IMR-90 (cell line): Measurements from ENCODE around the gene NDUFAF5. TPM values are rescaled to one million over a fixed set of nuclear protein-coding genes. Genes with fewer than 3 reads are reported as not detected.

ENCODE experiments used
- ATAC-seq: fragments of 200-7000 bp; cut with Tn5 transposase; 2 replicates; pipeline ENCODE4 v1.9.1; 2020; ENCODE audit warnings: low read depth, mild to moderate bottlenecking, moderate library complexity
- BruUV-seq: library from RNA; stranded (reverse); fragments of 400-500 nt; replicated peaks from 2 replicates; lab custom pipeline; 2021; lab: Mats Ljungman, UMichigan
- CTCF ChIA-PET: fragments of 300-600 bp; formaldehyde crosslinking; extraction: SDS; loops from one replicate; lab custom pipeline; 2021; ENCODE audit warnings: antibody characterized with exemption; lab: Yijun Ruan, JAX
- POLR2A ChIA-PET: fragments of 300-600 bp; sonication (Branson Sonifier 250); formaldehyde crosslinking; loops from one replicate; lab custom pipeline; 2022; ENCODE audit warnings: antibody characterized with exemption; ENCODE audit not compliant: unreplicated experiment; lab: Charles Lee
- DNase-seq: peaks from one replicate; pipeline ENCODE4 v3.0.0; 2013
- H2AFZ ChIP-seq: replicated peaks from 2 replicates; pipeline ENCODE3; 2013; ENCODE audit warnings: low read length, mild to moderate bottlenecking; ENCODE audit not compliant: poor library complexity
- H2AK5ac ChIP-seq: 2 replicates; pipeline ENCODE4 v1.6.1; 2013; ENCODE audit warnings: low read depth, low read length, inconsistent platforms
- H2AK9ac ChIP-seq: replicated peaks from 2 replicates; pipeline ENCODE3; 2013; ENCODE audit warnings: mild to moderate bottlenecking, low read depth, low read length, moderate library complexity; ENCODE audit not compliant: poor library complexity
- H2BK120ac ChIP-seq: 2 replicates; pipeline ENCODE4 v1.6.1; 2013; ENCODE audit warnings: low read depth, low read length, inconsistent platforms
- H2BK15ac ChIP-seq: 3 replicates; pipeline ENCODE4 v1.6.1; 2013; ENCODE audit warnings: low read depth, low read length, inconsistent platforms
- H2BK20ac ChIP-seq: 2 replicates; pipeline ENCODE4 v1.6.1; 2013; ENCODE audit warnings: low read depth, mild to moderate bottlenecking, inconsistent platforms, low read length, moderate library complexity
- H2BK5ac ChIP-seq: 2 replicates; pipeline ENCODE4 v1.6.1; 2013; ENCODE audit warnings: mild to moderate bottlenecking, low read depth, low read length, inconsistent platforms; ENCODE audit not compliant: poor library complexity, severe bottlenecking
- H3K14ac ChIP-seq: replicated peaks from 2 replicates; pipeline ENCODE4 v1.6.1; 2013; ENCODE audit warnings: low read depth, low read length, inconsistent platforms
- H3K18ac ChIP-seq: 2 replicates; pipeline ENCODE4 v1.6.1; 2013; ENCODE audit warnings: low read depth, low read length, control low read depth
- H3K23ac ChIP-seq: 2 replicates; pipeline ENCODE4 v1.6.1; 2013; ENCODE audit warnings: low read depth, low read length, inconsistent platforms
- H3K27ac ChIP-seq: 2 replicates; pipeline ENCODE4 v1.5.1; 2013; ENCODE audit warnings: mild to moderate bottlenecking, control low read depth, low read length; ENCODE audit not compliant: insufficient read depth
- H3K27me3 ChIP-seq: 2 replicates; pipeline ENCODE4 v1.6.1; 2013; ENCODE audit warnings: low read length; ENCODE audit not compliant: control insufficient read depth, insufficient read depth
- H3K36me3 ChIP-seq: 2 replicates; pipeline ENCODE4 v1.6.1; 2013; ENCODE audit warnings: low read length, mixed read lengths; ENCODE audit not compliant: control insufficient read depth, insufficient read depth
- H3K4ac ChIP-seq: 2 replicates; pipeline ENCODE4 v1.6.1; 2013; ENCODE audit warnings: low read depth, low read length, inconsistent platforms
- H3K4me1 ChIP-seq: 2 replicates; pipeline ENCODE4 v1.6.1; 2013; ENCODE audit warnings: low read length, mixed read lengths; ENCODE audit not compliant: control insufficient read depth, insufficient read depth
- H3K4me2 ChIP-seq: 2 replicates; pipeline ENCODE4 v1.6.1; 2013; ENCODE audit warnings: low read depth, mild to moderate bottlenecking, control low read depth, low read length, moderate library complexity
- H3K4me3 ChIP-seq: 2 replicates; pipeline ENCODE4 v1.5.1; 2013; ENCODE audit warnings: low read depth, mild to moderate bottlenecking, control low read depth, low read length, moderate library complexity; ENCODE audit not compliant: insufficient read depth
- H3K56ac ChIP-seq: 2 replicates; pipeline ENCODE4 v1.6.1; 2013; ENCODE audit warnings: low read length, inconsistent platforms; ENCODE audit not compliant: insufficient read depth; ENCODE audit errors: extremely low read depth
- H3K79me1 ChIP-seq, 2 experiments: 2 replicates each; pipeline ENCODE4 v1.6.1; 2013; ENCODE audit warnings: low read length in 2 of 2, inconsistent platforms in 1 of 2, low read depth in 1 of 2
- H3K9ac ChIP-seq: 2 replicates; pipeline ENCODE4 v1.6.1; 2013; ENCODE audit warnings: low read depth, low read length, control low read depth
- H3K9me1 ChIP-seq: 2 replicates; pipeline ENCODE4 v1.6.1; 2013; ENCODE audit warnings: low read length, inconsistent platforms; ENCODE audit not compliant: insufficient read depth
- H3K9me3 ChIP-seq: 2 replicates; pipeline ENCODE4 v1.6.1; 2013; ENCODE audit warnings: low read length; ENCODE audit not compliant: control insufficient read depth, insufficient read depth
- H4K20me1 ChIP-seq: 2 replicates; pipeline ENCODE4 v1.6.1; 2013; ENCODE audit warnings: low read length, inconsistent platforms; ENCODE audit not compliant: insufficient read depth
- H4K5ac ChIP-seq: 2 replicates; pipeline ENCODE4 v1.6.1; 2013; ENCODE audit warnings: mild to moderate bottlenecking, low read depth, low read length, control low read depth
- H4K8ac ChIP-seq, 2 experiments: 2 replicates each; pipeline ENCODE4 v1.6.1; 2013; ENCODE audit warnings: low read depth in 2 of 2, low read length in 2 of 2, control low read depth in 1 of 2, inconsistent platforms in 1 of 2
- H4K91ac ChIP-seq: 2 replicates; pipeline ENCODE4 v1.6.1; 2013; ENCODE audit warnings: low read depth, low read length, inconsistent platforms; ENCODE audit not compliant: insufficient read depth
- BHLHE40 ChIP-seq: fragments of 150-350 bp; IDR thresholded peaks from 2 replicates; pipeline ENCODE4 v1.6.1; 2016; ENCODE audit warnings: mild to moderate bottlenecking, low read depth, low read length
- ELK1 ChIP-seq: fragments of 150-350 bp; IDR thresholded peaks from 2 replicates; pipeline ENCODE4 v1.6.1; 2016; ENCODE audit warnings: low read depth, mild to moderate bottlenecking, low read length, moderate library complexity, borderline replicate concordance
- FOS ChIP-seq: fragments of 150-350 bp; IDR thresholded peaks from 2 replicates; pipeline ENCODE4 v1.6.1; 2016; ENCODE audit warnings: low read depth, low read length
- MAZ ChIP-seq: IDR thresholded peaks from 2 replicates; pipeline ENCODE4 v1.6.1; 2012; ENCODE audit warnings: low read depth, mild to moderate bottlenecking, low read length, improper control_type of control experiment, moderate library complexity, borderline replicate concordance
- MXI1 ChIP-seq: IDR thresholded peaks from 2 replicates; pipeline ENCODE4 v1.6.1; 2012; ENCODE audit warnings: low read depth, mild to moderate bottlenecking, low read length, moderate library complexity, borderline replicate concordance
- NFE2L2 ChIP-seq: fragments of 150-350 bp; IDR thresholded peaks from 2 replicates; pipeline ENCODE4 v1.6.1; 2016; ENCODE audit warnings: low read depth, mild to moderate bottlenecking, low read length
- RFX5 ChIP-seq: IDR thresholded peaks from 2 replicates; pipeline ENCODE4 v1.8.0; 2012; ENCODE audit warnings: low read depth, mild to moderate bottlenecking, low read length, moderate library complexity
- WGBS, 2 experiments: methylation state at CpG; one replicate each; pipeline versions ENCODE4 v1.1.5 to v1.1.7; 2013; ENCODE audit warnings: missing lambda C conversion rate in 2 of 2; ENCODE audit not compliant: insufficient read length in 1 of 2; ENCODE audit errors: extremely low coverage in 2 of 2; 5-methylcytosine and 5-hydroxymethylcytosine counted together
- dilution Hi-C: fragments of 300-500 bp; cut with HindIII; formaldehyde crosslinking; loops from one replicate; pipeline ENCODE4 v1.14.3; 2018; ENCODE audit warnings: low sequenced_read_pairs; ENCODE audit not compliant: unreplicated experiment
- in situ Hi-C: fragments of 300-500 bp; cut with MboI; formaldehyde crosslinking; loops from 3 replicates; pipeline ENCODE4 v1.14.3; 2019; ENCODE audit warnings: low sequenced_read_pairs, inconsistent platforms, mixed read lengths
- intact Hi-C: fragments of 100-400 bp; cut with micrococcal nuclease; formaldehyde crosslinking; loops from 2 replicates; pipeline ENCODE4 v1.10.0; 2022
- polyA plus RNA-seq, 3 experiments: library from polyadenylated mRNA; depleted of rRNA; stranded (reverse); fragments of >200 nt; gene quantifications; 2 replicates each; pipeline ENCODE4 v1.2.3, GENCODE V29; 2012; ENCODE audit warnings: low replicate concordance in 1 of 3
- total RNA-seq: library from RNA; depleted of rRNA; stranded (reverse); fragments of >200 nt; gene quantifications from 2 replicates; pipeline ENCODE4 v1.2.3, GENCODE V29; 2012
- TF ChIP-seq, protein P1 (sequence below): fragments of 150-350 bp; IDR thresholded peaks from 2 replicates; pipeline ENCODE4 v1.6.1; 2017; ENCODE audit warnings: mild to moderate bottlenecking, antibody characterized with exemption, low read length, low read depth

The NDUFAF5 gene
- total and polyA plus RNA-seq, 2 of the 4 experiments (the other 2 are of a cell fraction), result 6.8 to 12.3 TPM

GRCh38 chr20:13816757-13817156 is 31.9 kb downstream of the NDUFAF5 start:
- Histone ChIP-seq H3K56ac (no peak overlapping the region), H2BK120ac (no peak overlapping the region), H3K4me3 (no peak overlapping the region), H3K4me2 (no peak overlapping the region), H2AFZ (no peak overlapping the region), H2BK5ac (no peak overlapping the region), H3K4ac (no peak overlapping the region), H4K5ac (no peak overlapping the region), H2BK20ac (no peak overlapping the region), H4K20me1 (no peaks in the 10 kb centered on the region), H3K18ac (no peak overlapping the region), H3K4me1 (no peaks in the 10 kb centered on the region), H3K23ac (no peak overlapping the region), H3K27me3 (no peaks in the 10 kb centered on the region), H3K79me1 (no peaks in the 10 kb centered on the region), H3K9me3 (no peaks in the 10 kb centered on the region), H3K27ac (no peak overlapping the region), H2AK5ac (no peak overlapping the region), H2BK15ac (no peak overlapping the region), H3K14ac (no peak overlapping the region), H3K9ac (no peak overlapping the region), H4K91ac (no peak overlapping the region), H3K36me3 (peaks cover 29% of the 10 kb centered on the region), H2AK9ac (no peak overlapping the region), H3K9me1 (no peaks in the 10 kb centered on the region), H4K8ac (no peak overlapping the region)
- CTCF ChIA-PET, result no interaction called here
- intact Hi-C loops, result no loop called here
- ATAC-seq (no peak; the same call in 1 of the 2 replicates), DNase-seq (no peak)
- TF ChIP-seq ELK1 (no peak), FOS (no peak), NFE2L2 (no peak), BHLHE40 (no peak), MAZ (no peak), MXI1 (no peak), RFX5 (no peak)
- TF ChIP-seq, protein P1, sequence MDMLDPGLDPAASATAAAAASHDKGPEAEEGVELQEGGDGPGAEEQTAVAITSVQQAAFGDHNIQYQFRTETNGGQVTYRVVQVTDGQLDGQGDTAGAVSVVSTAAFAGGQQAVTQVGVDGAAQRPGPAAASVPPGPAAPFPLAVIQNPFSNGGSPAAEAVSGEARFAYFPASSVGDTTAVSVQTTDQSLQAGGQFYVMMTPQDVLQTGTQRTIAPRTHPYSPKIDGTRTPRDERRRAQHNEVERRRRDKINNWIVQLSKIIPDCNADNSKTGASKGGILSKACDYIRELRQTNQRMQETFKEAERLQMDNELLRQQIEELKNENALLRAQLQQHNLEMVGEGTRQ, result no peak
- BruUV-seq, result no TSS peak
- POLR2A ChIA-PET, result no interaction called here
- in situ Hi-C loops, result no loop called here
- dilution Hi-C loops, result no loop called here
- no CpG with 5 or more reads among the region's 3 CpGs for WGBS, 2 experiments
